GM19099 (cell line): ENCODE measurements around the gene ZDHHC3.

Experiments
- POLR2A ChIP-seq: IDR thresholded peaks from 3 replicates; pipeline ENCODE4 v1.6.1; 2011; ENCODE audit warnings: low read depth; ENCODE audit not compliant: insufficient read length; ENCODE audit errors: extremely low read depth

ZDHHC3 gene

DNA sequence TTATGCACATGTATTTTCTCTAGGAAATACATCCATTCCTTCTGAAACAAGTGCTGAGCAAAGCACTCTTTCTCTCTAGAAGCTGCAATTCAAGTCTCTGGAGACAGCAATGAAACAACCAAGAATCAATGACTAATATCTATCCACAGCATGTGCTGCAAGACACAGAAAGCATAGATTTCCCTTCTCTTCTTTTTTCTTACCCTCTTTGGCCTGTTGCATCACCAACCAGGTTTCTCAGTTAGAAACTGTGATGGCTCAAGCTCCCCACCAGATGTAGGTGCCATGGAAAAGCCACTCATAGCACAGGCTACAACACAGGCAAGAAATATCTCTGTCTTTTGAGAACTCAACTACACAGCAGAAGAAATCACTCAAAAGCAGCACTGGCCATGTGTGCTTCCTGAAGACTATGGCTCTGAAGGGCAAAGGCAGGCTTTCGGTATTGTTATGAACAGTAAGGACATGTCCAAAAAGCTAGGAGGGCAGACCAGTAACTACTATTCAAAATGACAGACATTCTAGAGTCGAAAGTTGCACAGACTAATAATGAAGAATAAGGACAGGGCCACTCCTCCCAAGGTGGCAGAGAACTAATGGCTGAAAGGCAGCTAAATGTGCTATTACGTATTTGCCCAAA is 15.5 kb downstream of the ZDHHC3 start:
- TF ChIP-seq POLR2A: no peak

GRCh38 chr3:44958386-44958785 is 17.6 kb downstream of the ZDHHC3 start:
- TF ChIP-seq POLR2A: no peak

- TF ChIP-seq POLR2A: no peak
Observed at GRCh38 chr3:44957986-44958385, 18.0 kb downstream of the ZDHHC3 start.

DNA sequence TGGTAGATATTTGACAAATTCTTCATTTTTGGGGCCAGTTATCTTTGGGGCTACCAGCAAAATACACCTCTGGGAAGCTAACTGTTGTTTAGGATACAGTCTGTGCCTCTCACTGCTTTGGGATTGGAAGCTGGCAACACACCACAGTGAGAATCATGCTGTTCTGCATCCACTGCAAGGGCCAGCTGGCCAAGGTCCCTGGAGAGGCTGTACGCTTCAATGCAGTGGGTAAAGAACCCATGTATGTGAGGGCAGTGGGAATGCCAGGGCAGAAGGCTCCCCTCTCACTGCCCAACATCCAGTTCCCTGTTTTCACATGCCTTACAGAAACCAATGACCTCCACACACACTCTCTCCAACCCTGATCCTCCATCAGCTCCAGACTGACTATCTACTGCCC is 20.1 kb downstream of the ZDHHC3 start:
- TF ChIP-seq POLR2A: no peak

- no peak for TF ChIP-seq POLR2A
Observed at GRCh38 chr3:44954962-44955361, 21.0 kb downstream of the ZDHHC3 start.

DNA sequence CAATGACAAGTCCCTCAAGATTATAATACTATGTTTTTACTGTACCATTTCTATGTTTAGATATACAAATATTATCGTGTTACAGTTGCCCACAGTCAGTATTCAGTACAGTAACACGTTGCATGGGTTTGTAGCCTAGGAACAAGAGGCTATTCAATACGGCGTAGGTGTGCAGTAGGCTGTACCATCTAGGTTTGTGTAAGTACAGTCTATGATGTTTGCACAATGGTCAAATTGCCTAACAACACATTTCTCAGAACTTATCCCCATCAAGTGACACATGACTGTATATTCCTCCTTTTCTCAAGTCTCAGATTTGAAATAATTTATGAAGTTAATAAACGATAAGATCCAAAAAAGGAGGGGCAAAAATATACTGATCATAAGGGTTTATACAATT is 21.7 kb downstream of the ZDHHC3 start:
- no peak for TF ChIP-seq POLR2A

DNA sequence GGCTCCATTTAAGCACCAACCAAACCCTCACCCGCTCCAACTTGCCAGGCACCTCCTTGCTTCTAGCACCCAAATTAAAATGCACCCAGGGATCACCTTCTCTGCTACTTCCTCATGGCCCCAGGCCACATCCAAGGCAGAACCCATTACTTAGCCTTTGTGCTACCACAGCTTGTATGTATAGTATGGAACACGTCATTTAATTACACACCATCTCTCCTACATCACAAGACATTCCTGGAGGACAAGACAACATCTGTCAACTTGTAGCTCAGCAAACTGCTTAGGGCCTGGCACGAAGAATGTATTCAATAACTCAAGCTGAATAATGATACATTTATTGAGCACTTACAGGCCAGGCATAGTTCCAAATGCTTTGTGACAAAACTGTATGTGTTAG is 23.3 kb downstream of the ZDHHC3 start:
- TF ChIP-seq POLR2A: no peak

- TF ChIP-seq POLR2A: no peak
Observed at GRCh38 chr3:44950275-44950734, 25.7 kb downstream of the ZDHHC3 start.

- TF ChIP-seq POLR2A: no peak
Observed at GRCh38 chr3:44948239-44948638, 27.7 kb downstream of the ZDHHC3 start.

GRCh38 chr3:44942202-44942921 is 33.6 kb downstream of the ZDHHC3 start:
- no peak for TF ChIP-seq POLR2A

DNA sequence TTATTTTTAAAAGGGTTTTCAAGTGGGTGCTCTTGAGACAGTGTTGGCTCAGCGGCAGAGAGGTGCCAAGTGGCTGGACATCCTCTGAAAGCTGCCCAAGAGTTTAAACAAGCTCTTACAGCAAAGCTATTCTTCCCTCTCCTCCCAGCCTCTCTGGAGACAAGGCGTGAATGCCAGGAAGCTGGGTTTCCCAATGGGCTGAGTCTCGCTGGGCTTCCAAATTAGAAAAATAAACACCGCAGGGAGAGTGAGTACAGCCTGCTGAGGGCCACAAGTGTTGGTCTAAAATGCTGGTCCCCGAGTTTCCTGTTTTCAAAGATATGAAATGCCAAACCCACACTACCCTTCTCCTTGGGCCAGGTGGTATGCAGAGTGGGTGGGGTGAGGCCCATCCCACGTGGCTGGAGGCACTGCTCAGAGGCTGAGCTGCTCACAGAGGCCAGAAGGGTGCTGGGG is 36.4 kb downstream of the ZDHHC3 start:
- TF ChIP-seq POLR2A: no peak

DNA sequence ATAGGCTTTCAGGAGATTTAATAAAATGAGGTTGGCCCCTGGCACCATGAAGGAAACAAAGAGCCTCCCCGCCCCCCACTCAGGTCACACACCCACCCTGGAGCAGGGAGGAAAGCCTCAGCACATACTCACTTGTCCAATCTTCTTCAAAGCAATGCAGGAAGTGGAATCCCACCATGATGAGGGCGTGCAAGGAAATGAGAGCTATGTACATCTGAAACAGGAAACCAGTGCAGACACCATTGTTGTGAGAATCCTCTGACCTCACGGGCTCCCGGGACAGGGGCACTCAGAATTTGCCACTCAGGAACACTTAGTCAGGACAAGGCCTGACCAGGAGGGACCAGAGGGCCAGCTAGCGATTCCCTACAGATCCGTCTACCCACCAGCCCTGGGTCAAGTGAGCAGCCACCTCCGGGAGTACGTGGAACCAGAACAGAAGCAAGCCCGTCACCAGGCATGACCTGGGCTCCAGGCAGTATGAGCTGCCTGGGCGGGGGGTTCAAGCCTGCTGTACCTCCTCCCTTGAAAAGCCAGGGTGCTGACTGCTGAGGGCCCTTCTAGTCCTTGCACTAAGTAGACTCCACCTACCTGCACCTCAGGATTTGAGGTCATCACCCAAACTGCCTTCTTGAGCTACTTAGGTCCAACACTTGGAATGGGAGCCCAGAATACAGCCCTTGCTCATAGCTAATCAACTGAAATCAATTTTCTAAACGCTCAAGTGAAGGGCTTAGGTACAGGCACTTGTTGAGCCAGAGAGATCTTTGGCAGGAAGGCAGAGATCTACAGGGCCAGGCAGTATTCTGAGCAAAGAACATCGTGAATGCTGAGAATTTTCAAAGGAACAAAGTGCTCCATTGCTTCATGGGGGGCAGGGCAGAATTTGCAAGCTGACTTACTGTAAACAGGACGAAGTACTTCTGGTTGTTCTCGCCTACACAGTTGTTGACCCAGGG is 42.7 kb downstream of the ZDHHC3 start:
- no peak for TF ChIP-seq POLR2A

GRCh38 chr3:44932271-44932670 is 43.7 kb downstream of the ZDHHC3 start:
- TF ChIP-seq POLR2A: no peak

GRCh38 chr3:44931791-44932190 is 44.2 kb downstream of the ZDHHC3 start:
- TF ChIP-seq POLR2A: no peak

GRCh38 chr3:44930911-44931310 is 45.1 kb downstream of the ZDHHC3 start:
- no peak for TF ChIP-seq POLR2A

- TF ChIP-seq POLR2A: no peak
Observed at GRCh38 chr3:44929782-44930181, 46.2 kb downstream of the ZDHHC3 start.

GRCh38 chr3:44927371-44927770 is 48.6 kb downstream of the ZDHHC3 start:
- TF ChIP-seq POLR2A: no peak
